Retinal pigment epithelial cell (primary cell): ENCODE measurements around the gene CACYBP.

Experiments
- DNase-seq: peaks from one replicate; pipeline ENCODE4 v3.0.0-alpha.2; 2010; ENCODE audit warnings: low read depth
- H3K4me3 ChIP-seq: 2 replicates; pipeline ENCODE4 v1.5.1; 2011; ENCODE audit warnings: mild to moderate bottlenecking, low read length, control low read depth, moderate library complexity
- CTCF ChIP-seq: conservative IDR thresholded peaks from 2 replicates; pipeline ENCODE4 v1.5.1; 2011; ENCODE audit warnings: low read depth, low read length, control low read depth, inconsistent platforms

The CACYBP gene

DNA sequence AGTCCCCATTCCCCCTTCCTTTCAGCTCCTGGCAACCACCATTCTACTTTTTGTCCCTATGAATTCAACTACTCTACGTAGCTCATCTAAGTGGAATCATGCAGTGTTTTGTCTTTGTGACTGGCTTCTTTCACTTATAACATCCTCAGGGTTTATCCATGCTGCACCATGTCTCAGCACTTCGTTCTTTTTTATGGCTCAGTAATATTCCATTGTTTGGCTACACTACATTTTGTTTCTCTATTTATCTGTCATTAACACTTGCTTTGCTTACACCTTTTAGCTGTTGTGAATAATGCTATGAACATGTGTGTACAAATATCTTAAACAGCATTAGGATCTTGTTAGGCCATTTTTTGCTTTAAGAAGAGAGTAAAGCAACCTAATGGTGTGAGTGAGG lies 25.0 kb downstream of the CACYBP start:
- TF ChIP-seq CTCF: no peak

GRCh38 chr1:175033953-175034352 lies 34.2 kb downstream of the CACYBP start:
- no peak for DNase-seq
- TF ChIP-seq CTCF: no peak
- H3K4me3 ChIP-seq: no peak overlapping the region

More for the DNA sequence above, 25.0 kb downstream of the CACYBP start:
- DNase-seq: no peak
- H3K4me3 ChIP-seq: no peak overlapping the region

- no peak overlapping the region for H3K4me3 ChIP-seq
- no peak for DNase-seq
- TF ChIP-seq CTCF: no peak
Measured at GRCh38 chr1:175034775-175035174, 35.0 kb downstream of the CACYBP start.

GRCh38 chr1:175035865-175036264 lies 36.1 kb downstream of the CACYBP start:
- DNase-seq: no peak
- no peak overlapping the region for H3K4me3 ChIP-seq
- no peak for TF ChIP-seq CTCF

- DNase-seq: no peak
- no peak overlapping the region for H3K4me3 ChIP-seq
- TF ChIP-seq CTCF: no peak
Measured at GRCh38 chr1:175036476-175036875, 36.7 kb downstream of the CACYBP start.

GRCh38 chr1:175037416-175037815 lies 37.7 kb downstream of the CACYBP start:
- no peak for TF ChIP-seq CTCF
- DNase-seq: no peak
- no peak overlapping the region for H3K4me3 ChIP-seq

GRCh38 chr1:175040324-175040879 lies 40.7 kb downstream of the CACYBP start:
- H3K4me3 ChIP-seq: no peak overlapping the region
- TF ChIP-seq CTCF: no peak
- DNase-seq: no peak
